SK-N-MC (cell line): ENCODE data around the gene FRAT1.

ENCODE experiments used
- EZH2 ChIP-seq: fragments of 200-600 bp; sonication (generic); IDR thresholded peaks from one replicate; pipeline ENCODE4 v1.6.1; 2017; ENCODE audit warnings: antibody characterized with exemption
- POLR2AphosphoS5 ChIP-seq: IDR thresholded peaks from 2 replicates; pipeline ENCODE4 v1.6.1; 2012; ENCODE audit warnings: mild to moderate bottlenecking, low read depth, low read length, borderline replicate concordance

- TF ChIP-seq POLR2AphosphoS5, result no peak
- TF ChIP-seq EZH2, result no peak
Observed at GRCh38 chr10:97297556-97298222, 21.4 kb upstream of the FRAT1 start.
